Measurements from ENCODE around the gene KRT79. TPM values are rescaled to one million over a fixed set of nuclear protein-coding genes. Genes with fewer than 3 reads are reported as not detected.

KRT79 gene
- total and polyA plus RNA-seq, 2 donors: 1.0 to 25.8 TPM

DNA sequence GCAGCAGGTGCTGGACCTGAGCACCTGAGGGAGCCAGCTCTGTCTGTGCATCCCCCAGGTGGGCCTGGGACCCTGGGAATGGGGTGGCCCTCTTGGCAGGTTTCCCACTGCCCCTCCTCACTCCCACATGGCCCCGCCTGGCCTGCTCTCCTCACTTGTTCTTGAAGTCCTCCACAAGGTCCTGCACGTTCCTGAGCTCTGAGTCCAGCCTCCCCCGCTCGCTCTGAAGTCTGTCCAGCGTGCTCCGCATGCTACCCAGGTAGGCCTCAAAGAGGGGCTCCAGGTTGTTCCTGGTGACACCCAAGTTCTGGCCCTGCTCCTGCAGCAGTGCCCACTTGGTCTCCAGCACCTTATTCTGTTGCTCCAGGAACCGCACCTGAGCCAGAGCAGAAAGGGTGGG is 2.9 kb downstream of the KRT79 start:
- Histone ChIP-seq H3K27me3 (ENCODE audit: control insufficient read depth in 2 of 2, insufficient read depth in 1 of 2, low read length in 1 of 2) (peaks cover 0 to 5% of the 10 kb centered on the region in 2 donors), H3K4me1 (ENCODE audit: control insufficient read depth in 2 of 2, insufficient read depth in 2 of 2, low read length in 2 of 2) (no peaks in the 10 kb centered on the region), H3K36me3 (ENCODE audit: control insufficient read depth in 2 of 2, insufficient read depth in 2 of 2, low read length in 1 of 2) (no peaks in the 10 kb centered on the region), H3K9me3 (ENCODE audit: control insufficient read depth in 2 of 2, insufficient read depth in 1 of 2, low read length in 1 of 2) (no peaks in the 10 kb centered on the region), H3K27ac (ENCODE audit: low read depth in 1 of 2, low read length in 1 of 2) (no peak overlapping the region), H3K4me3 (ENCODE audit: low read length in 2 of 2) (no peak overlapping the region)
- 89% methylated on average over 7 of the region's 7 CpGs for WGBS
- no peak for DNase-seq (ENCODE audit: low read depth in 6 of 9, low spot score in 9 of 9)

DNA sequence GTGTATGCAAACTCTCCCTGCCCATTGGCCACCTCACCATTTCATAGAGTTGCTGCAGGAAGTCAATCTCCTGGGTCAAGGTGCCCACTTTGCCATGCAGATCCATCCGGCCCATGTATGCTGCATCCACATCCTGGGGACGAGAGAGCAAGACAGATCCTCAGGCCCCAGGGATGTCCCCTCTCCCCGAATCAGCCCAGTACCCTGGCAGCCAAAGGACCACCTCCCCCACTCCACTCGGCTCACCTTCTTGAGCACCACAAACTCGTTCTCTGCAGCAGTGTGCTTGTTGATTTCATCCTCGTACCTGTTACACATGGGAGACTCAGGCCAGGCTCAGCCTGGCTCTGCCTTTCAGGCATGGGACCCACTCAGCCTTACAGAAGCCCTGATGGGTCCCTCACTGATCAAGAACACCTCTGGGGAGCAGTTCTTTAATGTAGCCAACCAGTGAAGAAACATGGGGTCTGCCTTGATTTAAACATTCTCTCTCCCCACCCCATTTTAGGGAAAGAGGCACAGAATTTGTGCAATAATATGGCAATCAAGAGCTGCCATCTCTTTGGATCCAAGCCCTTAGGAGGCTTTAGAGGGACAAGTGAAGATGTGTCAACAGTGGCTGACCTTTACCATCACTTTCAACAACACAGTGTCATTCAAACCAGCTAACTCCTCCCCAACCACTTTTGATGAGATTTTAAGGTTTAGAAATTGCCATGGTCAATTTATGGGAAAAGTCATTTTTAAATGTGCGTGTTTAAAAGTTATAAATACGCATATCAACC is 3.9 kb downstream of the KRT79 start:
- Histone ChIP-seq H3K4me1 (ENCODE audit: control insufficient read depth in 2 of 2, insufficient read depth in 2 of 2, low read length in 2 of 2) (no peaks in the 10 kb centered on the region), H3K4me3 (ENCODE audit: low read length in 2 of 2) (no peak overlapping the region), H3K27me3 (ENCODE audit: control insufficient read depth in 2 of 2, insufficient read depth in 1 of 2, low read length in 1 of 2) (peaks cover 0 to 5% of the 10 kb centered on the region in 2 donors), H3K9me3 (ENCODE audit: control insufficient read depth in 2 of 2, insufficient read depth in 1 of 2, low read length in 1 of 2) (no peaks in the 10 kb centered on the region), H3K36me3 (ENCODE audit: control insufficient read depth in 2 of 2, insufficient read depth in 2 of 2, low read length in 1 of 2) (no peaks in the 10 kb centered on the region), H3K27ac (ENCODE audit: low read depth in 1 of 2, low read length in 1 of 2) (no peak overlapping the region)
- DNase-seq (ENCODE audit: low read depth in 6 of 9, low spot score in 9 of 9): no peak
- WGBS: 88% methylated on average over 8 of the region's 8 CpGs

DNA sequence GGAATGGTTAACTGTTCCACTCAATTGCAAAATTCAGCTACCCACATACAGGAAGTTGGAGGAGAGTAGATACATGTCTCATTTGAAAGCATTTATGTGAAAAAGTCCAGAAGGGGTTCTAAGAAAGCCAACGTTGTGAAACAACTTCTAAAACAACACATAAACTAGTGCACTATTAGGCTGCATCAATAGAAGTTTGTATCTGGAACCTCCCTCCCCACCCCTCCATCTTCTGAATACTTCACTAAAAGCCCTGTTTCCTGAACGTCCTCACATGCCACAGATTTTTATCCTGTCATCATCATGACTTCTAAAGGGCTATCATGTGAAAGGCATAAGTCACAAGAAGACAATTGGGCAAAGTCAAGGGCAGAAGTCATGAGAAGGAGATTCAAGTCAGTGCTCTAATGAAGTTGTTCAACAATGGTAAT is 5.5 kb downstream of the KRT79 start:
- Histone ChIP-seq H3K27me3 (ENCODE audit: control insufficient read depth in 2 of 2, insufficient read depth in 1 of 2, low read length in 1 of 2) (peaks cover 0 to 5% of the 10 kb centered on the region in 2 donors), H3K36me3 (ENCODE audit: control insufficient read depth in 2 of 2, insufficient read depth in 2 of 2, low read length in 1 of 2) (no peaks in the 10 kb centered on the region), H3K4me3 (ENCODE audit: low read length in 2 of 2) (no peak overlapping the region), H3K4me1 (ENCODE audit: control insufficient read depth in 2 of 2, insufficient read depth in 2 of 2, low read length in 2 of 2) (no peaks in the 10 kb centered on the region), H3K9me3 (ENCODE audit: control insufficient read depth in 2 of 2, insufficient read depth in 1 of 2, low read length in 1 of 2) (no peaks in the 10 kb centered on the region), H3K27ac (ENCODE audit: low read depth in 1 of 2, low read length in 1 of 2) (no peak overlapping the region)
- WGBS: 25% methylated on average over 2 of the region's 2 CpGs
- no peak for DNase-seq (ENCODE audit: low read depth in 6 of 9, low spot score in 9 of 9)

DNA sequence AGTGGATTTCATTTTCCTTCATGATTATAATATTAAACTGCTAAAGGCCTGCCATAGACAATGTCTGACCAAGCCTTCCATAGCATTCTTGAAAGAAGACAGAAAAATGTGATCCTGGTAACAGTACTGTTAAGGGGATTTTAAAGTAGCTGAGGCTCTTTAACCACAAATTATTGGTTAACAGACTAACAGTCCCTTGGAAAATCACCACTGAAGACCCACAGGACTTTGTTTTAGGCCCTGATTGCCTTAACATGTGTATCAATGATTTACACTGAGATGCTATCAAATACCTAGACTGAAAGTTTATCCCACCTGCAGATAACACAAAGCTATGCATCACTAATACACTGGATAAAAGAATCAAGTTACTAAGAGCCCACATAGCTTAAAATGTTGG is 6.0 kb downstream of the KRT79 start:
- no peak overlapping the region for H3K27ac ChIP-seq (ENCODE audit: low read depth in 1 of 2, low read length in 1 of 2)
- H3K36me3 ChIP-seq (ENCODE audit: control insufficient read depth in 2 of 2, insufficient read depth in 2 of 2, low read length in 1 of 2): no peaks in the 10 kb centered on the region
- peaks cover 0 to 5% of the 10 kb centered on the region in 2 donors for H3K27me3 ChIP-seq (ENCODE audit: control insufficient read depth in 2 of 2, insufficient read depth in 1 of 2, low read length in 1 of 2)
- DNase-seq (ENCODE audit: low read depth in 6 of 9, low spot score in 9 of 9): no peak
- H3K9me3 ChIP-seq (ENCODE audit: control insufficient read depth in 2 of 2, insufficient read depth in 1 of 2, low read length in 1 of 2): no peaks in the 10 kb centered on the region
- no peaks in the 10 kb centered on the region for H3K4me1 ChIP-seq (ENCODE audit: control insufficient read depth in 2 of 2, insufficient read depth in 2 of 2, low read length in 2 of 2)
- H3K4me3 ChIP-seq (ENCODE audit: low read length in 2 of 2): no peak overlapping the region

DNA sequence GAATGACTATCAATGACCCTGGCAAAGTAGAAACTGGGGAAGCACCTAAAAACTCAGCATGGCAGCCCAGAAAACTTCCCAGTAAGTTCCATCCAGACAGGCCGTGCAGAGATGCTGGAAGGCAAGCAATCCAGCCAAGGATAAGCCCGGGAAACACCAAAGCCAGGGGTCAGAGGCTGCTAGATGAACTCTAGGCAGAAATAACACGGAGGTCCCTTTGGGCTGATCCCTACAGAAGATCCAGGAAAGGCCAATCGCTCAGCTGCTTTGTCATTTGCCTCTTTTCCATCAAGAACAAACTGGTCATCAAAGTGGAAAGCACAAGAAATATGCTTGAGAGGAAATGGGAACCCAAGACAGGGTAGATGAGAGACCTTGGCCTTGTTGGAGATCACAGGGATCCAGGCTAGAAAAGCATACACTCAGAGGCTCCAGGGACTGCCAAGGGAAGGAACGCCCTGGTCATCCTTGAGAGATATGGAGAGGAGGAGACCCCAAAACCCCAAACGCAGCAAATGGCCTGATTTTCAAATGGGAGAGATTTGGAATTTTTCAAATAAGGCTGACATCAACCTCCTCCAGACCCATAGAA is 6.5 kb downstream of the KRT79 start:
- no peaks in the 10 kb centered on the region for H3K36me3 ChIP-seq (ENCODE audit: control insufficient read depth in 2 of 2, insufficient read depth in 2 of 2, low read length in 1 of 2)
- peaks cover 0 to under 1% of the 10 kb centered on the region in 2 donors for H3K4me1 ChIP-seq (ENCODE audit: control insufficient read depth in 2 of 2, insufficient read depth in 2 of 2, low read length in 2 of 2)
- H3K27ac ChIP-seq (ENCODE audit: low read depth in 1 of 2, low read length in 1 of 2): no peak overlapping the region
- no peak for DNase-seq (ENCODE audit: low read depth in 6 of 9, low spot score in 9 of 9)
- H3K27me3 ChIP-seq (ENCODE audit: control insufficient read depth in 2 of 2, insufficient read depth in 1 of 2, low read length in 1 of 2): peaks cover 0 to 5% of the 10 kb centered on the region in 2 donors
- no peak overlapping the region for H3K4me3 ChIP-seq (ENCODE audit: low read length in 2 of 2)
- WGBS: 94% methylated on average over 6 of the region's 6 CpGs
- H3K9me3 ChIP-seq (ENCODE audit: control insufficient read depth in 2 of 2, insufficient read depth in 1 of 2, low read length in 1 of 2): no peaks in the 10 kb centered on the region

DNA sequence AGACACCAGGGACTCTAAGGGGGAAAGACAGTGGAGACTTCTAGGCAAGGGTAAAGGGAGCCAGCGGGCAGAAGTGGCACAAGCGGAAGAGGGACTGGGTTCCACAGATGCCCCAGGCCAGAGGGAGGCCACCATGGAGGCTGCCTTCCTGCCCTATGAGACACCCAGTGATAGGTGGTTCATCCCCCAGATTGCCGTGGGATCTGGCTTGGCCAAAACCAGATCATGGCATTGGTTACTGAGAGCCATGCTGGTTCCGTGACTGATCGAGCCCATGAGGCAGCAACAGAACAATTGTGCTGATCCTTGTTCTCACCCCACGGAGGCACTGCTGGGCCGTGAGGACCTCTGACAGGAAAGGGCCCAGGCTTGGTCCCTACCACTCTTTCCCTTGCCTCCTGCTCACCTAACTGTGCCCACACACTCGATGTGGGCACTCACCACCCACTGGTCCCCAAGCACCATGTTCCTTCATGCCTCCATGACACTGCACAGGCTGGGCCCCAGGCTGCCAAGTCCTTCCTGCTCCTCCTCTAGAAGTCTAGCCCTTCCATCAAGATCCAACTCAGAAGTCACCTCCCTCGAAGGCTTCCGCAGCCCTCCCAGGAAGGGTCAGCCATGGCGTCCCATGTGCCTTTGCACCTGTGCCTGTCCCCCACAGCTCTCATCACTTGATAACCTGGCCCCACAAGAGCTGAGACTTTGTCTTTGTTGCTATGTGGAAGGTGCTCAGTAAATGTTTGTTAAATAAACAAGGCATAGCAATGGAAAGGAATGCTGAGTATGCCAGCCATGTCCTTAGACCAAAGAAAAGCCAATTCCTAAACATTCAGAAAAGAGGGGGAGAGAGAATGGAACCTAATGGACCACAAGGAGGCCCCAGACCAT is 7.3 kb downstream of the KRT79 start:
- WGBS: 97% methylated on average over 11 of the region's 11 CpGs
- H3K9me3 ChIP-seq (ENCODE audit: control insufficient read depth in 2 of 2, insufficient read depth in 1 of 2, low read length in 1 of 2): no peaks in the 10 kb centered on the region
- DNase-seq (ENCODE audit: low read depth in 6 of 9, low spot score in 9 of 9): no peak
- H3K27ac ChIP-seq (ENCODE audit: low read depth in 1 of 2, low read length in 1 of 2): no peak overlapping the region
- H3K27me3 ChIP-seq (ENCODE audit: control insufficient read depth in 2 of 2, insufficient read depth in 1 of 2, low read length in 1 of 2): peaks cover 0 to 5% of the 10 kb centered on the region in 2 donors
- H3K4me1 ChIP-seq (ENCODE audit: control insufficient read depth in 2 of 2, insufficient read depth in 2 of 2, low read length in 2 of 2): peaks cover 0 to 2% of the 10 kb centered on the region in 2 donors
- no peak overlapping the region for H3K4me3 ChIP-seq (ENCODE audit: low read length in 2 of 2)
- no peaks in the 10 kb centered on the region for H3K36me3 ChIP-seq (ENCODE audit: control insufficient read depth in 2 of 2, insufficient read depth in 2 of 2, low read length in 1 of 2)

DNA sequence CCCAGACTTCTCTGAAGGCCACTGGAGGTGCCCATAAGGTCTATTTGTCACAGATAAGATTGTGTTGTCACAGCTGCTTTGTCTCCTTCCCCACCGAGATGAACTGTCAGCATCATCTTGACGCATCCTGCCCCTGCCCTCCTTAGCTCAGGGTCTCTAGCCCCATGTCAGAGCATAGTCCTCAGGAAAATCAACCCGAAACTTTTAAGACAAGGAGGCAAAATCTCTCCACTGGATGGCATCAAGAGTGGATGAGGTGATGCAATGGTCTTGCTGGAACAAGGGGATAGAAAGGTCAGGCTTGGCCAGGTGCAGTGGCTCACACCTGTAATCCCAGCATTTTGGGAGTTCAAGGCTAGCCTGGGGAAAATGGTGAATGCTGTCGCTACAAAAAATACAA is 8.2 kb downstream of the KRT79 start:
- no peak overlapping the region for H3K27ac ChIP-seq (ENCODE audit: low read depth in 1 of 2, low read length in 1 of 2)
- peaks cover 0 to 2% of the 10 kb centered on the region in 2 donors for H3K27me3 ChIP-seq (ENCODE audit: control insufficient read depth in 2 of 2, insufficient read depth in 1 of 2, low read length in 1 of 2)
- 89% methylated on average over 4 of the region's 4 CpGs for WGBS
- peaks cover 0 to 2% of the 10 kb centered on the region in 2 donors for H3K4me1 ChIP-seq (ENCODE audit: control insufficient read depth in 2 of 2, insufficient read depth in 2 of 2, low read length in 2 of 2)
- no peaks in the 10 kb centered on the region for H3K9me3 ChIP-seq (ENCODE audit: control insufficient read depth in 2 of 2, insufficient read depth in 1 of 2, low read length in 1 of 2)
- H3K4me3 ChIP-seq (ENCODE audit: low read length in 2 of 2): no peak overlapping the region
- no peaks in the 10 kb centered on the region for H3K36me3 ChIP-seq (ENCODE audit: control insufficient read depth in 2 of 2, insufficient read depth in 2 of 2, low read length in 1 of 2)
- DNase-seq (ENCODE audit: low read depth in 6 of 9, low spot score in 9 of 9): no peak

DNA sequence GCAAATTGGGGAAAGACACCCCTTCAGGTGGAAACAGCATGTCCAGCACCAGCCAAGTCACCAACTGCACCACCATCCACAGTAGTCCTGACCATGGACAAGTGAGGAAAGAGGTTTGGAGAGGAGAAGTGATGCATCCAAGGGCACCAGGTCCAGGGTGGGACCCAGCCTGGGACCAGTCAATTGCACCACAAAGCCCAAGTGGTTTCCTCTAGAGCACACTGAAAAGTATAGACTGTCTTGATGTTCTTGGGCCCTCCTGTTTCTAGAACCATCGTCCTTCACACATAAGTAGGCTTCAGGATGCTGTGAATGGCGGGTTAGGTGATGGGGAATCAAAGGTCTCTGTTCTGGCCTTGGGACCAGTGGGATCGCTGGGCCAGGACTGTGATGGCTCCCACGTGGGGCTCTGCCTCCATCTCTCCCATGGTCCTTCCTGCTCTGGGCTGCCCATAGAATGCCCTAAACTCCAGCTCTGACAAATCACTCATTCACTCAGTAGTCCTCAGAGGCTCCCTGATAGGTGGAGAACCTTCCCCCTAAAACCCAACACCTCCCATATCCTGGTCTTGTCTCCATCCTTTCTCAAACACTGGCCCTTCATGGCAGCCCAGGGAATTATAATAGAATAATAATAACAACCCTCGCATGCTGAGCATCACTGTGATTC is 9.2 kb downstream of the KRT79 start:
- DNase-seq (ENCODE audit: low read depth in 6 of 9, low spot score in 9 of 9): no peak
- Histone ChIP-seq H3K27ac (ENCODE audit: low read depth in 1 of 2, low read length in 1 of 2) (no peak overlapping the region), H3K27me3 (ENCODE audit: control insufficient read depth in 2 of 2, insufficient read depth in 1 of 2, low read length in 1 of 2) (peaks cover 0 to 3% of the 10 kb centered on the region in 2 donors), H3K36me3 (ENCODE audit: control insufficient read depth in 2 of 2, insufficient read depth in 2 of 2, low read length in 1 of 2) (no peaks in the 10 kb centered on the region), H3K4me1 (ENCODE audit: control insufficient read depth in 2 of 2, insufficient read depth in 2 of 2, low read length in 2 of 2) (peaks cover 0 to 2% of the 10 kb centered on the region in 2 donors), H3K4me3 (ENCODE audit: low read length in 2 of 2) (no peak overlapping the region), H3K9me3 (ENCODE audit: control insufficient read depth in 2 of 2, insufficient read depth in 1 of 2, low read length in 1 of 2) (no peaks in the 10 kb centered on the region)
- WGBS: 87% methylated on average over 5 of the region's 5 CpGs

Data from thymus (tissue), 11 donors.